ENCODE results near the gene PCDHB13. TPM values are rescaled to one million over a fixed set of nuclear protein-coding genes. Genes with fewer than 3 reads are reported as not detected.
"Not testable (repeated sequence)": the region's sequence is repeated elsewhere in the genome, so short reads cannot be mapped to it uniquely, and the experiment has no call there.

Gene PCDHB13
- total and polyA plus RNA-seq, 2 of the 4 experiments (the other 2 are of a cell fraction): 0.18 to 0.26 TPM

DNA sequence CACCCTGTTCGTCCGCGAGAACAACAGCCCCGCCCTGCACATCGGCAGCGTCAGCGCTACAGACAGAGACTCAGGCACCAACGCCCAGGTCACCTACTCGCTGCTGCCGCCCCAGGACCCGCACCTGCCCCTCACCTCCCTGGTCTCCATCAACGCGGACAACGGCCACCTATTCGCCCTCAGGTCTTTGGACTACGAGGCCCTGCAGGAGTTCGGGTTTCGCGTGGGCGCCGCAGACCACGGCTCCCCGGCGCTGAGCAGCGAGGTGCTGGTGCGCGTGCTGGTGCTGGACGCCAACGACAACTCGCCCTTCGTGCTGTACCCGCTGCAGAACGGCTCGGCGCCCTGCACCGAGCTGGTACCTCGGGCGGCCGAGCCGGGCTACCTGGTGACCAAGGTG lies 22.2 kb downstream of the PCDHB13 start:
- H4K5ac ChIP-seq (ENCODE audit: low read depth, low read length); H3K36me3 ChIP-seq (ENCODE audit: control insufficient read depth, insufficient read depth, low read length); H2AFZ ChIP-seq (replicated peaks; ENCODE audit: low read length, poor library complexity); H3K4me3 ChIP-seq (ENCODE audit: insufficient read depth, low read depth, low read length); H4K91ac ChIP-seq (ENCODE audit: insufficient read depth, low read depth, low read length); H3K9ac ChIP-seq (ENCODE audit: low read depth, low read length); H3K79me1 ChIP-seq (ENCODE audit: low read depth in 1 of 2, low read length in 2 of 2); dilution Hi-C loops (cut with HindIII; ENCODE audit: low sequenced_read_pairs, unreplicated experiment); DNase-seq; H2BK120ac ChIP-seq (ENCODE audit: low read depth, low read length); H2AK9ac ChIP-seq (replicated peaks; ENCODE audit: low read depth, low read length, poor library complexity); ATAC-seq (ENCODE audit: low read depth); H3K23ac ChIP-seq (ENCODE audit: low read depth, low read length); H4K8ac ChIP-seq (ENCODE audit: low read depth in 2 of 2, low read length in 2 of 2); H3K9me1 ChIP-seq (ENCODE audit: insufficient read depth, low read length); H4K20me1 ChIP-seq (ENCODE audit: insufficient read depth, low read length); intact Hi-C loops (cut with micrococcal nuclease); H3K4ac ChIP-seq (ENCODE audit: low read depth, low read length); H3K4me2 ChIP-seq (ENCODE audit: low read depth, low read length); H2BK15ac ChIP-seq (ENCODE audit: low read depth, low read length); H3K56ac ChIP-seq (ENCODE audit: extremely low read depth, insufficient read depth, low read length); BruUV-seq (replicated peaks); H3K27ac ChIP-seq (ENCODE audit: insufficient read depth, low read length); H3K14ac ChIP-seq (replicated peaks; ENCODE audit: low read depth, low read length); H3K4me1 ChIP-seq (ENCODE audit: control insufficient read depth, insufficient read depth, low read length); CTCF ChIA-PET; H2BK5ac ChIP-seq (ENCODE audit: low read depth, low read length, poor library complexity, severe bottlenecking); H3K27me3 ChIP-seq (ENCODE audit: control insufficient read depth, insufficient read depth, low read length); POLR2A ChIA-PET (ENCODE audit: unreplicated experiment); H2AK5ac ChIP-seq (ENCODE audit: low read depth, low read length); H3K18ac ChIP-seq (ENCODE audit: low read depth, low read length); H2BK20ac ChIP-seq (ENCODE audit: low read depth, low read length): not testable (repeated sequence)
- in situ Hi-C loops (cut with MboI; ENCODE audit: low sequenced_read_pairs): loop anchor here (10.0 kb wide), 1 partner anchor 329 kb away; no protein-coding TSS in a partner anchor
- 27% methylated on average over 8 of the region's 40 CpGs; no CpG with 5 or more reads in 1 of the 2 experiments for WGBS, 2 experiments (ENCODE audit: extremely low coverage in 2 of 2, insufficient read length in 1 of 2)
- H3K9me3 ChIP-seq (ENCODE audit: control insufficient read depth, insufficient read depth, low read length): peaks cover 37% of the 10 kb centered on the region
